BE2C (cell line): ENCODE measurements around the gene HCST.
A peak's percentile ranks its signal among the peaks of the same experiment; 100 is the strongest.

ENCODE experiments used
- DNase-seq: peaks from one replicate; pipeline ENCODE4 v3.0.0-alpha.2; 2020
- H3K27me3 ChIP-seq: fragments of 250-450 bp; sonication (Bioruptor Pico); 2 replicates; pipeline ENCODE4 v1.5.1; 2020; ENCODE audit warnings: mild to moderate bottlenecking
- H3K36me3 ChIP-seq: fragments of 250-450 bp; sonication (Bioruptor Pico); 2 replicates; pipeline ENCODE4 v1.5.1; 2020; ENCODE audit warnings: mild to moderate bottlenecking
- H3K4me1 ChIP-seq: fragments of 250-450 bp; sonication (Bioruptor Pico); 2 replicates; pipeline ENCODE4 v1.5.1; 2020
- H3K4me3 ChIP-seq: 2 replicates; pipeline ENCODE4 v1.5.1; 2011; ENCODE audit warnings: low read depth, low read length
- H3K9me3 ChIP-seq: fragments of 250-450 bp; sonication (Bioruptor Pico); 2 replicates; pipeline ENCODE4 v1.5.1; 2020
- CTCF ChIP-seq: IDR thresholded peaks from 2 replicates; pipeline ENCODE4 v1.5.1; 2012; ENCODE audit warnings: mild to moderate bottlenecking, low read depth, low read length

The HCST gene

GRCh38 chr19:35901055-35901644, 1.2 kb upstream of the HCST start:
- peak overlapping the region; percentile 78 for H3K4me3 ChIP-seq
- no peaks in the 10 kb centered on the region for H3K27me3 ChIP-seq

GRCh38 chr19:35902870-35903475, 644 bp downstream of the HCST start:
- H3K27me3 ChIP-seq, result no peaks in the 10 kb centered on the region
- no peak for DNase-seq
- peaks cover 8% of the 10 kb centered on the region for H3K4me1 ChIP-seq
- H3K9me3 ChIP-seq, result no peaks in the 10 kb centered on the region
- H3K4me3 ChIP-seq, result peak overlapping the region; percentile 54
- TF ChIP-seq CTCF, result no peak
- peaks cover 5% of the 10 kb centered on the region for H3K36me3 ChIP-seq

More at GRCh38 chr19:35901055-35901644, 1.2 kb upstream of the HCST start:
- DNase-seq, result no peak
- peaks cover 8% of the 10 kb centered on the region for H3K4me1 ChIP-seq
- no peaks in the 10 kb centered on the region for H3K9me3 ChIP-seq
- TF ChIP-seq CTCF, result no peak
- H3K36me3 ChIP-seq, result peaks cover 18% of the 10 kb centered on the region

GRCh38 chr19:35903550-35904179, 1.3 kb downstream of the HCST start:
- Histone ChIP-seq H3K4me1 (peaks cover 8% of the 10 kb centered on the region), H3K36me3 (peaks cover 2% of the 10 kb centered on the region), H3K4me3 (peak overlapping the region; percentile 54), H3K27me3 (no peaks in the 10 kb centered on the region), H3K9me3 (no peaks in the 10 kb centered on the region)
- DNase-seq, result peak; percentile 85
- no peak for TF ChIP-seq CTCF

GRCh38 chr19:35904311-35905068, 2.2 kb downstream of the HCST start:
- H3K4me3 ChIP-seq, result no peak overlapping the region
- no peak for TF ChIP-seq CTCF
- H3K9me3 ChIP-seq, result no peaks in the 10 kb centered on the region
- no peaks in the 10 kb centered on the region for H3K27me3 ChIP-seq
- no peak for DNase-seq
- H3K4me1 ChIP-seq, result peaks cover 5% of the 10 kb centered on the region; the same call in 1 of the 2 replicates
- no peaks in the 10 kb centered on the region for H3K36me3 ChIP-seq

- no peak overlapping the region for H3K4me3 ChIP-seq
These were observed 2.9 kb downstream of the HCST start for GRCh38 chr19:35905178-35905727.

More at GRCh38 chr19:35905178-35905727, 2.9 kb downstream of the HCST start:
- Histone ChIP-seq H3K36me3 (no peaks in the 10 kb centered on the region), H3K4me1 (peaks cover 5% of the 10 kb centered on the region; the same call in 1 of the 2 replicates), H3K27me3 (no peaks in the 10 kb centered on the region), H3K9me3 (no peaks in the 10 kb centered on the region)
- no peak for TF ChIP-seq CTCF
- DNase-seq, result no peak
